Erythroblast (primary cell): Measurements from ENCODE around the gene CCDC71L.
"Not testable (repeated sequence)": the region's sequence is repeated elsewhere in the genome, so short reads cannot be mapped to it uniquely, and the experiment has no call there.

Experiments used
- GATA1 ChIP-seq: IDR thresholded peaks from 2 replicates; pipeline ENCODE4 v1.6.1; 2011; ENCODE audit warnings: low read depth, mild to moderate bottlenecking, control low read depth, low read length, moderate library complexity
- POLR2A ChIP-seq: IDR thresholded peaks from 2 replicates; pipeline ENCODE4 v1.6.1; 2011; ENCODE audit warnings: mild to moderate bottlenecking, low read length

- TF ChIP-seq POLR2A, GATA1: not testable (repeated sequence)
These were observed 12.7 kb upstream of the CCDC71L start for GRCh38 chr7:106673688-106674087.
